ENCODE results near the gene EXOG. TPM values are rescaled to one million over a fixed set of nuclear protein-coding genes. Genes with fewer than 3 reads are reported as not detected.

EXOG gene
- total RNA-seq, 1 experiment from 2014 or later: 8.3 TPM

GRCh38 chr3:38465588-38466154 lies 30.5 kb upstream of the EXOG start:
- BruUV-seq (replicated peaks): no TSS peak
- POLR2A ChIA-PET: no interaction called here

GRCh38 chr3:38468765-38469164 lies 27.4 kb upstream of the EXOG start:
- no peak overlapping the region for H3K27ac ChIP-seq (ENCODE audit: low read depth, low read length)
- H3K4me1 ChIP-seq (ENCODE audit: control insufficient read depth in 1 of 2, insufficient read depth in 2 of 2, low read length in 2 of 2): peaks cover 2 to 7% of the 10 kb centered on the region in 2 experiments; a peak in 2 of 4 replicates
- BruUV-seq (replicated peaks): no TSS peak
- no peaks in the 10 kb centered on the region for H3K9me2 ChIP-seq (ENCODE audit: insufficient read depth)
- H3K9me3 ChIP-seq (ENCODE audit: control insufficient read depth in 1 of 2, insufficient read depth in 1 of 2, low read depth in 1 of 2, low read length in 2 of 2): peaks cover 4 to 9% of the 10 kb centered on the region in 2 experiments; a peak in 2 of 4 replicates
- H3K9ac ChIP-seq (ENCODE audit: low read length): no peak overlapping the region
- ChIA-PET RAD21 (ENCODE audit: low non-redundant PET in 1 of 2, low total read pairs in 2 of 2, uncharacterized antibody in 2 of 2, unreplicated experiment in 2 of 2) (no interaction called here), CTCF (no interaction called here), POLR2A (no interaction called here)
- no peak for TF ChIP-seq TCF7L2 (IDR thresholded peaks at IDR 0.05; ENCODE audit: borderline replicate concordance, extremely low read depth, insufficient read depth, insufficient read length)
- no peak for TF ChIP-seq ELF1 (IDR thresholded peaks at IDR 0.05; ENCODE audit: borderline replicate concordance, low read depth)
- TF ChIP-seq RAD21 (IDR thresholded peaks at IDR 0.05; ENCODE audit: low read depth): no peak
- intact Hi-C loops (cut with micrococcal nuclease): no loop called here
- no peak overlapping the region for H3K4me2 ChIP-seq (ENCODE audit: low read length)
- ATAC-seq (no peak), DNase-seq (ENCODE audit: low read depth, low spot score) (no peak)
- peaks cover 45% of the 10 kb centered on the region; the same call in 1 of the 2 replicates for H3K79me2 ChIP-seq (ENCODE audit: insufficient read depth, low read length)
- H2AFZ ChIP-seq (ENCODE audit: low read depth, low read length, poor library complexity, severe bottlenecking): no peak overlapping the region
- H3K36me3 ChIP-seq (ENCODE audit: control insufficient read depth in 1 of 2, insufficient read depth in 2 of 2, low read length in 2 of 2): no peaks in the 10 kb centered on the region
- no peak overlapping the region for H3K4me3 ChIP-seq (replicated peaks in 1 of 2; ENCODE audit: low read depth in 1 of 2, low read length in 2 of 2)
- no peaks in the 10 kb centered on the region for H3K27me3 ChIP-seq (ENCODE audit: insufficient read depth, low read length)
- no peaks in the 10 kb centered on the region for H4K20me1 ChIP-seq (ENCODE audit: insufficient read depth)

More at GRCh38 chr3:38465588-38466154, 30.5 kb upstream of the EXOG start:
- Histone ChIP-seq H3K27me3 (ENCODE audit: insufficient read depth, low read length) (no peaks in the 10 kb centered on the region), H3K36me3 (ENCODE audit: control insufficient read depth in 1 of 2, insufficient read depth in 2 of 2, low read length in 2 of 2) (no peaks in the 10 kb centered on the region), H4K20me1 (ENCODE audit: insufficient read depth) (no peaks in the 10 kb centered on the region), H2AFZ (ENCODE audit: low read depth, low read length, poor library complexity, severe bottlenecking) (no peak overlapping the region), H3K9me3 (ENCODE audit: control insufficient read depth in 1 of 2, insufficient read depth in 1 of 2, low read depth in 1 of 2, low read length in 2 of 2) (peaks cover 4 to 9% of the 10 kb centered on the region in 2 experiments; a peak in 2 of 4 replicates), H3K4me3 (replicated peaks in 1 of 2; ENCODE audit: low read depth in 1 of 2, low read length in 2 of 2) (no peak overlapping the region), H3K9ac (ENCODE audit: low read length) (no peak overlapping the region), H3K27ac (ENCODE audit: low read depth, low read length) (no peak overlapping the region), H3K4me1 (ENCODE audit: control insufficient read depth in 1 of 2, insufficient read depth in 2 of 2, low read length in 2 of 2) (no peaks in the 10 kb centered on the region), H3K79me2 (ENCODE audit: insufficient read depth, low read length) (peaks cover 62% of the 10 kb centered on the region), H3K4me2 (ENCODE audit: low read length) (no peak overlapping the region), H3K9me2 (ENCODE audit: insufficient read depth) (no peaks in the 10 kb centered on the region)
- DNase-seq (ENCODE audit: low read depth, low spot score): no peak
- ATAC-seq: no peak
- intact Hi-C loops (cut with micrococcal nuclease): no loop called here
- TF ChIP-seq FOSL1 (IDR thresholded peaks at IDR 0.05; ENCODE audit: low read depth) (no peak), ZFX (IDR thresholded peaks at IDR 0.05) (no peak), EZH2 (IDR thresholded peaks at IDR 0.05) (no peak), EZH2phosphoT487 (IDR thresholded peaks at IDR 0.05; ENCODE audit: borderline replicate concordance) (no peak)
- TF ChIP-seq, protein P1, sequence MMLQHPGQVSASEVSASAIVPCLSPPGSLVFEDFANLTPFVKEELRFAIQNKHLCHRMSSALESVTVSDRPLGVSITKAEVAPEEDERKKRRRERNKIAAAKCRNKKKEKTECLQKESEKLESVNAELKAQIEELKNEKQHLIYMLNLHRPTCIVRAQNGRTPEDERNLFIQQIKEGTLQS (IDR thresholded peaks at IDR 0.05): no peak
- TF ChIP-seq, protein P2, sequence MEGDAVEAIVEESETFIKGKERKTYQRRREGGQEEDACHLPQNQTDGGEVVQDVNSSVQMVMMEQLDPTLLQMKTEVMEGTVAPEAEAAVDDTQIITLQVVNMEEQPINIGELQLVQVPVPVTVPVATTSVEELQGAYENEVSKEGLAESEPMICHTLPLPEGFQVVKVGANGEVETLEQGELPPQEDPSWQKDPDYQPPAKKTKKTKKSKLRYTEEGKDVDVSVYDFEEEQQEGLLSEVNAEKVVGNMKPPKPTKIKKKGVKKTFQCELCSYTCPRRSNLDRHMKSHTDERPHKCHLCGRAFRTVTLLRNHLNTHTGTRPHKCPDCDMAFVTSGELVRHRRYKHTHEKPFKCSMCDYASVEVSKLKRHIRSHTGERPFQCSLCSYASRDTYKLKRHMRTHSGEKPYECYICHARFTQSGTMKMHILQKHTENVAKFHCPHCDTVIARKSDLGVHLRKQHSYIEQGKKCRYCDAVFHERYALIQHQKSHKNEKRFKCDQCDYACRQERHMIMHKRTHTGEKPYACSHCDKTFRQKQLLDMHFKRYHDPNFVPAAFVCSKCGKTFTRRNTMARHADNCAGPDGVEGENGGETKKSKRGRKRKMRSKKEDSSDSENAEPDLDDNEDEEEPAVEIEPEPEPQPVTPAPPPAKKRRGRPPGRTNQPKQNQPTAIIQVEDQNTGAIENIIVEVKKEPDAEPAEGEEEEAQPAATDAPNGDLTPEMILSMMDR (IDR thresholded peaks at IDR 0.05 in 2 of 3, conservative IDR thresholded peaks at IDR 0.05 in 1 of 3; ENCODE audit: borderline replicate concordance in 1 of 3, insufficient read depth in 1 of 3, low read depth in 2 of 3, low read length in 2 of 3): no peak
- RAD21 ChIA-PET (ENCODE audit: low non-redundant PET in 1 of 2, low total read pairs in 2 of 2, uncharacterized antibody in 2 of 2, unreplicated experiment in 2 of 2): no interaction called here
- CTCF ChIA-PET: interaction anchor here (1.2 kb wide), 2 partner anchors 10 to 14 kb away, joined by 3 to 5 read pairs; no protein-coding TSS in a partner anchor
